H9 (cell line): ENCODE results near the gene DNAAF1. TPM values are rescaled to one million over a fixed set of nuclear protein-coding genes. Genes with fewer than 3 reads are reported as not detected.
A peak's percentile ranks its signal among the peaks of the same experiment; 100 is the strongest.

Experiments used
- DNase-seq: peaks from one replicate; pipeline ENCODE4 v3.0.0-alpha.2; 2017
- H2AFZ ChIP-seq: one replicate; pipeline ENCODE4 v1.6.1; 2013; ENCODE audit warnings: mild to moderate bottlenecking, low read length, control low read depth, moderate library complexity
- H2AK5ac ChIP-seq: 2 replicates; pipeline ENCODE4 v1.6.1; 2013; ENCODE audit warnings: low read length, control low read depth, mixed read lengths; ENCODE audit not compliant: insufficient read length
- H2BK120ac ChIP-seq: one replicate; pipeline ENCODE4 v1.6.1; 2013; ENCODE audit warnings: low read depth, mild to moderate bottlenecking, low read length, control low read depth, inconsistent platforms; ENCODE audit not compliant: poor library complexity, severe bottlenecking
- H2BK12ac ChIP-seq: 2 replicates; pipeline ENCODE4 v1.6.1; 2013; ENCODE audit warnings: low read length, control low read depth, mixed read lengths, low read depth; ENCODE audit not compliant: insufficient read length
- H2BK15ac ChIP-seq: 2 replicates; pipeline ENCODE4 v1.6.1; 2013; ENCODE audit warnings: low read depth, low read length, control low read depth
- H2BK20ac ChIP-seq: one replicate; pipeline ENCODE4 v1.6.1; 2013; ENCODE audit warnings: low read depth, mild to moderate bottlenecking, low read length, control low read depth, inconsistent platforms; ENCODE audit not compliant: poor library complexity, severe bottlenecking
- H2BK5ac ChIP-seq: 2 replicates; pipeline ENCODE4 v1.6.1; 2013; ENCODE audit warnings: low read length, control low read depth, mixed read lengths; ENCODE audit not compliant: insufficient read length
- H3K14ac ChIP-seq: 2 replicates; pipeline ENCODE4 v1.6.1; 2013; ENCODE audit warnings: low read length, control low read depth; ENCODE audit not compliant: insufficient read depth
- H3K18ac ChIP-seq: 2 replicates; pipeline ENCODE4 v1.6.1; 2013; ENCODE audit warnings: low read depth, mild to moderate bottlenecking, mixed read lengths, low read length, control low read depth; ENCODE audit not compliant: insufficient read length
- H3K23ac ChIP-seq: 2 replicates; pipeline ENCODE4 v1.6.1; 2013; ENCODE audit warnings: low read length, control low read depth, mixed read lengths, low read depth; ENCODE audit not compliant: insufficient read length
- H3K23me2 ChIP-seq: 2 replicates; pipeline ENCODE4 v1.6.1; 2013; ENCODE audit warnings: low read depth, mild to moderate bottlenecking, mixed read lengths, low read length, control low read depth; ENCODE audit not compliant: insufficient read length, poor library complexity, severe bottlenecking
- H3K27ac ChIP-seq: 2 replicates; pipeline ENCODE4 v1.5.1; 2013; ENCODE audit warnings: low read length, control low read depth, mixed read lengths, low read depth; ENCODE audit not compliant: insufficient read length
- H3K27me3 ChIP-seq: 2 replicates; pipeline ENCODE4 v1.6.1; 2013; ENCODE audit warnings: low read length, control low read depth, inconsistent platforms; ENCODE audit not compliant: insufficient read depth
- H3K4ac ChIP-seq: 2 replicates; pipeline ENCODE4 v1.6.1; 2013; ENCODE audit warnings: low read depth, mild to moderate bottlenecking, control low read depth, inconsistent platforms, low read length, moderate library complexity
- H3K4me1 ChIP-seq: 2 replicates; pipeline ENCODE4 v1.6.1; 2013; ENCODE audit warnings: low read length, control low read depth, inconsistent platforms; ENCODE audit not compliant: insufficient read depth
- H3K4me2 ChIP-seq: 2 replicates; pipeline ENCODE4 v1.6.1; 2013; ENCODE audit warnings: low read length, control low read depth, mixed read lengths; ENCODE audit not compliant: insufficient read length, insufficient read depth
- H3K56ac ChIP-seq: 2 replicates; pipeline ENCODE4 v1.6.1; 2013; ENCODE audit warnings: low read depth, mild to moderate bottlenecking, mixed read lengths, low read length, control low read depth; ENCODE audit not compliant: insufficient read length
- H3K79me1 ChIP-seq: 2 replicates; pipeline ENCODE4 v1.6.1; 2013; ENCODE audit warnings: low read depth, mild to moderate bottlenecking, moderate library complexity, low read length, control low read depth, inconsistent platforms; ENCODE audit not compliant: insufficient read depth, poor library complexity, severe bottlenecking
- H3K79me2 ChIP-seq: 2 replicates; pipeline ENCODE4 v1.6.1; 2013; ENCODE audit warnings: low read length, control low read depth, inconsistent platforms; ENCODE audit not compliant: insufficient read depth
- H3K9ac ChIP-seq: 2 replicates; pipeline ENCODE4 v1.6.1; 2013; ENCODE audit warnings: low read length, control low read depth, mixed read lengths; ENCODE audit not compliant: insufficient read length; ENCODE audit errors: extremely low read depth
- H3K9me3 ChIP-seq: one replicate; pipeline ENCODE4 v1.6.1; 2013; ENCODE audit warnings: low read depth, low read length, inconsistent platforms; ENCODE audit not compliant: control insufficient read depth
- H3T11ph ChIP-seq: one replicate; pipeline ENCODE4 v1.6.1; 2013; ENCODE audit warnings: mild to moderate bottlenecking, low read length, control low read depth, inconsistent platforms
- H4K20me1 ChIP-seq: one replicate; pipeline ENCODE4 v1.6.1; 2013; ENCODE audit not compliant: control insufficient read depth, insufficient read length, insufficient read depth
- H4K5ac ChIP-seq: 2 replicates; pipeline ENCODE4 v1.6.1; 2013; ENCODE audit warnings: low read depth, mild to moderate bottlenecking, mixed read lengths, low read length, control low read depth; ENCODE audit not compliant: insufficient read length
- H4K8ac ChIP-seq: replicated peaks from 2 replicates; pipeline ENCODE4 v1.6.1; 2013; ENCODE audit warnings: low read length, control low read depth, mixed read lengths, low read depth; ENCODE audit not compliant: insufficient read length
- H4K91ac ChIP-seq: 2 replicates; pipeline ENCODE4 v1.6.1; 2013; ENCODE audit warnings: low read depth, mild to moderate bottlenecking, moderate library complexity, mixed read lengths, low read length, control low read depth; ENCODE audit not compliant: insufficient read length
- H3K27ac Mint-ChIP-seq, 3 experiments: 2 replicates in 2 of 3; 3 replicates in 1 of 3; pipeline ENCODE4 v1.8.0; 2020 to 2021; ENCODE audit warnings: mixed read lengths in 3 of 3, mild to moderate bottlenecking in 1 of 3, moderate library complexity in 1 of 3
- H3K27me3 Mint-ChIP-seq: 2 replicates; pipeline ENCODE4 v1.8.0; 2021; ENCODE audit warnings: low read depth, mild to moderate bottlenecking, moderate library complexity, mixed read lengths
- H3K36me3 Mint-ChIP-seq, 3 experiments: 2 replicates in 2 of 3; 3 replicates in 1 of 3; pipeline ENCODE4 v1.8.0; 2020 to 2021; ENCODE audit warnings: low read depth in 3 of 3, mixed read lengths in 3 of 3; ENCODE audit not compliant: insufficient read depth in 1 of 3
- H3K4me1 Mint-ChIP-seq, 2 experiments: 2 replicates each; pipeline ENCODE4 v1.8.0; 2020; ENCODE audit warnings: mixed read lengths in 2 of 2
- H3K4me3 Mint-ChIP-seq, 2 experiments: 2 replicates in 1 of 2; 3 replicates in 1 of 2; pipeline ENCODE4 v1.8.0; 2020 to 2021; ENCODE audit warnings: mild to moderate bottlenecking in 2 of 2, mixed read lengths in 2 of 2, moderate library complexity in 1 of 2
- H3K9me3 Mint-ChIP-seq, 2 experiments: 2 replicates in 1 of 2; 3 replicates in 1 of 2; pipeline ENCODE4 v1.8.0; 2020; ENCODE audit warnings: mild to moderate bottlenecking in 2 of 2, mixed read lengths in 2 of 2, moderate library complexity in 1 of 2
- WGBS: extraction: QIAGEN DNeasy Blood & Tissue Kit; methylation state at CpG from one replicate; pipeline ENCODE4 v1.1.7; 2013; ENCODE audit warnings: missing lambda C conversion rate, low lambda C conversion rate, mixed read lengths; ENCODE audit not compliant: insufficient read length; ENCODE audit errors: extremely low coverage; 5-methylcytosine and 5-hydroxymethylcytosine counted together
- total RNA-seq: library from RNA; stranded (reverse); gene quantifications from 2 replicates; pipeline ENCODE4 v1.2.1, GENCODE V29; 2021
- TF ChIP-seq, protein P1 (sequence below): fragments of 200-600 bp; sonication (generic); conservative IDR thresholded peaks from 3 replicates; pipeline ENCODE4 v1.8.0; 2021; ENCODE audit warnings: antibody characterized with exemption, mild to moderate bottlenecking

The DNAAF1 gene
- total RNA-seq, 1 experiment from 2014 or later: not detected

DNA sequence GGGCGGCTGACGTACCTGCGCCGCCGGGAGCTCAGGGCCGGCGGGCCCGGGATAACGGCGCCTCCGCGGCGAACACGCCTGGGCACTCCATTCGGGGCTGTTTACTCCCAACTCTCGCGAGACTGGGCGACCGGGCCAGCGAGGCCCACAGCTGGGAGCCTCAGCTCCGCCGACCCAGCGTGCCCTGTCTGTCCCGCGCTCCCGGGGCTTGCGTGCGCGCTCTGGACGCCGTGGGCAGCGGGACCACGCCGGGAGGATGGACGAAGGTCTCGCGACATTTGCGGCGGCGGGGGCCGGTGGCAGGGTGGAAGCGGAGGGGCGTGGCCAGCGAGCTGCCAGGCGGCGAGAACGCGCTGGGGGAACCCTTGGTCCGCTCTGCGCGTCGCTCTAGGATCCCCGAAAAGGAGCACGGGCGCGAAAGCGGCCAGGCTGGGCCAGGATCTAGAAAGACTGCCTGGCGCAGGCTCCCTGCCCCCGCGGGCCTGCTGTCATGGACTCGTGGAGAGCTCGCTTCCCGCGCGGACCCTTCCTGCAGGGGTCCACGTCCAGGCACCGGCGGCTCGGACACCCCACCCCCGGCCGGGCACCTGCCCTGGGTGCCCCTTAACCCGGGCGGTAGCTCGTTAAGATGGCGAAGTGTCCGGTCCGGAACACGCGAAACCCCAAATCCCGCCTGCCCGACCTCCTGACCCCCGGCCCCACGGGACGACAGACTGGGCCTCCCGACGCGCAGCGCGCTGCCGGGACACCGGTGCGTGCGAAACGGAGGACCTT, 28.2 kb upstream of the DNAAF1 start, which contains the start of gene MBTPS1:
Gene MBTPS1, minus strand, starts transcription at position 223 of the 774 bp plus-strand sequence. CDS start 15,159 bp downstream, outside the sequence.
- no peak within 1 kb of the TSS for H4K5ac ChIP-seq
- peaks cover 12% of the 10 kb centered on the region; the same call in 1 of the 2 replicates for H3K79me2 ChIP-seq
- H4K20me1 ChIP-seq: no peaks in the 10 kb centered on the region
- WGBS: no CpG with 5 or more reads among the region's 94 CpGs
- H3K4me2 ChIP-seq: peak within 1 kb of the TSS; percentile 74
- no peak within 1 kb of the TSS for H2BK5ac ChIP-seq
- TF ChIP-seq, protein P1, sequence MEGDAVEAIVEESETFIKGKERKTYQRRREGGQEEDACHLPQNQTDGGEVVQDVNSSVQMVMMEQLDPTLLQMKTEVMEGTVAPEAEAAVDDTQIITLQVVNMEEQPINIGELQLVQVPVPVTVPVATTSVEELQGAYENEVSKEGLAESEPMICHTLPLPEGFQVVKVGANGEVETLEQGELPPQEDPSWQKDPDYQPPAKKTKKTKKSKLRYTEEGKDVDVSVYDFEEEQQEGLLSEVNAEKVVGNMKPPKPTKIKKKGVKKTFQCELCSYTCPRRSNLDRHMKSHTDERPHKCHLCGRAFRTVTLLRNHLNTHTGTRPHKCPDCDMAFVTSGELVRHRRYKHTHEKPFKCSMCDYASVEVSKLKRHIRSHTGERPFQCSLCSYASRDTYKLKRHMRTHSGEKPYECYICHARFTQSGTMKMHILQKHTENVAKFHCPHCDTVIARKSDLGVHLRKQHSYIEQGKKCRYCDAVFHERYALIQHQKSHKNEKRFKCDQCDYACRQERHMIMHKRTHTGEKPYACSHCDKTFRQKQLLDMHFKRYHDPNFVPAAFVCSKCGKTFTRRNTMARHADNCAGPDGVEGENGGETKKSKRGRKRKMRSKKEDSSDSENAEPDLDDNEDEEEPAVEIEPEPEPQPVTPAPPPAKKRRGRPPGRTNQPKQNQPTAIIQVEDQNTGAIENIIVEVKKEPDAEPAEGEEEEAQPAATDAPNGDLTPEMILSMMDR: 0 out of 3 replicates have a peak, but pooled peaks have one; percentile 7
- peaks cover 10% of the 10 kb centered on the region for H3K23me2 ChIP-seq
- no peaks in the 10 kb centered on the region; the same call in 1 of the 2 replicates for H3K4me1 ChIP-seq
- no peak within 1 kb of the TSS for H3K56ac ChIP-seq
- H2AK5ac ChIP-seq: no peak within 1 kb of the TSS
- Mint-ChIP-seq H3K27me3 (no peaks in the 10 kb centered on the region), H3K9me3 (no peaks in the 10 kb centered on the region), H3K4me3 (peak within 1 kb of the TSS; percentile 90 to 95), H3K27ac (peak within 1 kb of the TSS; percentile 96 to 98 (median 98)), H3K36me3 (peaks cover 2 to 3% (median 3%) of the 10 kb centered on the region in 3 experiments; a peak in 3 of 7 replicates), H3K4me1 (peaks cover 11 to 12% of the 10 kb centered on the region in 2 experiments)
- H3K27ac ChIP-seq: peak within 1 kb of the TSS; percentile 56
- no peak within 1 kb of the TSS for H2BK15ac ChIP-seq
- H3K27me3 ChIP-seq: no peaks in the 10 kb centered on the region
- no peak within 1 kb of the TSS for H4K91ac ChIP-seq
- H2BK20ac ChIP-seq: no peak within 1 kb of the TSS
- peak within 1 kb of the TSS; percentile 27 for H3K18ac ChIP-seq
- no peak within 1 kb of the TSS for H3K23ac ChIP-seq
- H3K4ac ChIP-seq: no peak within 1 kb of the TSS
- peak; percentile 98 for DNase-seq
- no peak within 1 kb of the TSS for H2BK120ac ChIP-seq
- no peak within 1 kb of the TSS for H3T11ph ChIP-seq
- peak within 1 kb of the TSS; percentile 89 for H3K9ac ChIP-seq
- no peaks in the 10 kb centered on the region for H3K9me3 ChIP-seq
- no peak within 1 kb of the TSS for H4K8ac ChIP-seq
- H2BK12ac ChIP-seq: no peak within 1 kb of the TSS
- no peaks in the 10 kb centered on the region for H3K79me1 ChIP-seq
- H3K14ac ChIP-seq: peak within 1 kb of the TSS; percentile 45
- H2AFZ ChIP-seq: no peak within 1 kb of the TSS
